ENCODE results near the gene LRP1. TPM values are rescaled to one million over a fixed set of nuclear protein-coding genes. Genes with fewer than 3 reads are reported as not detected.

LRP1 gene
- total RNA-seq, 2 donors from 2014 or later, result 1.3 to 5.9 TPM

GRCh38 chr12:57198329-57198728 lies 70.0 kb downstream of the LRP1 start:
- Mint-ChIP-seq H3K9me3 (no peaks in the 10 kb centered on the region), H3K27ac (no peak overlapping the region), H3K36me3 (no peaks in the 10 kb centered on the region)
- ATAC-seq (no peak), DNase-seq (ENCODE audit: low spot score in 2 of 2) (no peak)

DNA sequence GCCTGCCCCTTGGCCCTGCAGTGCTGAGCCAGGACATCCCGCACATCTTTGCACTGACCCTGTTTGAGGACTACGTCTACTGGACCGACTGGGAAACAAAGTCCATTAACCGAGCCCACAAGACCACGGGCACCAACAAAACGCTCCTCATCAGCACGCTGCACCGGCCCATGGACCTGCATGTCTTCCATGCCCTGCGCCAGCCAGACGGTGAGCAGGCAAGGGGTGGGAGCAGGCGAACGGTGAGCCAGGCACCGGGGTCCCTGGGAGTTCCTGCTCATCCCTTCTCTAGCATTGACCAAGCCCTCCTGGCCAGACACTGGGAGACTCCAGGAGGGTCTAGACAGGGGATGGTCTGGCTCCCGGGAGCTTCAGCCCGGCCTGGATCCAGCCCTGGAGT lies 70.9 kb downstream of the LRP1 start:
- Mint-ChIP-seq H3K27ac (no peak overlapping the region), H3K36me3 (no peaks in the 10 kb centered on the region), H3K9me3 (no peaks in the 10 kb centered on the region)
- DNase-seq (ENCODE audit: low spot score in 2 of 2) (no peak), ATAC-seq (no peak)

DNA sequence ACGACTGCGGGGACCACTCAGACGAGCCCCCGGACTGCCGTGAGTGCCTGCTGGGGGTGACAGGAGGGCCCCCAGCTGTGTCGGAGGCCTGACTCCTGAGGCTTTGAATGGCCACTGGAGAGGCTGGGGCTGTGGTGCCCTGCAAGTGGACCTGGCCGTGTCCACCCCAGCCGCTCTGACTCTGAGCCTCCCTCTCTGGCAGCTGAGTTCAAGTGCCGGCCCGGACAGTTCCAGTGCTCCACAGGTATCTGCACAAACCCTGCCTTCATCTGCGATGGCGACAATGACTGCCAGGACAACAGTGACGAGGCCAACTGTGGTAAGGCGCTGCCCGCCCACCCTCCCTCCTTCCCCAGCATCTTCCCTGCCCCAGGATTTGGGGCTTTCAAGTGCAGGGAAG lies 72.2 kb downstream of the LRP1 start:
- ATAC-seq (no peak), DNase-seq (ENCODE audit: low spot score in 2 of 2) (no peak)
- Mint-ChIP-seq H3K27ac (no peak overlapping the region), H3K9me3 (no peaks in the 10 kb centered on the region), H3K36me3 (no peaks in the 10 kb centered on the region)

DNA sequence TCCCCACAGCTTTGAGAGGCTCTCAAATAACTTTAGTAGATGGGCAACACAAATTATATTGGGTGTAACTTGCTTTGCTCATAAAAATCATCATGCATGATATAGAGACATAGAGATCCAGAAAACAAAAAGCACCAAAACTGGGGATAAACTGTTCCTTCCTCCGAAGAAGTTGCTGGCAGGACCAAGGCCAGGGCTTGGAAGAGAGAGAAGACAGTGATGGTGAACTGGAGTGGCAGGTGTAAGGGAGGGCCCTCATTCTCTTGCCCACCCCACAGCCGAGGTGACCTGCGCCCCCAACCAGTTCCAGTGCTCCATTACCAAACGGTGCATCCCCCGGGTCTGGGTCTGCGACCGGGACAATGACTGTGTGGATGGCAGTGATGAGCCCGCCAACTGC lies 72.9 kb downstream of the LRP1 start:
- DNase-seq (ENCODE audit: low spot score in 2 of 2), result no peak
- no peaks in the 10 kb centered on the region for H3K36me3 Mint-ChIP-seq
- ATAC-seq, result no peak
- no peak overlapping the region for H3K27ac Mint-ChIP-seq
- no peaks in the 10 kb centered on the region for H3K9me3 Mint-ChIP-seq

- Mint-ChIP-seq H3K36me3 (no peaks in the 10 kb centered on the region), H3K27ac (no peak overlapping the region), H3K9me3 (no peaks in the 10 kb centered on the region)
- DNase-seq (ENCODE audit: low spot score in 2 of 2) (no peak), ATAC-seq (no peak)
These were observed 73.3 kb downstream of the LRP1 start for GRCh38 chr12:57201631-57202030.

GRCh38 chr12:57202321-57202720 lies 74.0 kb downstream of the LRP1 start:
- no peak overlapping the region for H3K27ac Mint-ChIP-seq
- no peak for DNase-seq (ENCODE audit: low spot score in 2 of 2)
- ATAC-seq, result no peak
- no peaks in the 10 kb centered on the region for H3K9me3 Mint-ChIP-seq
- H3K36me3 Mint-ChIP-seq, result no peaks in the 10 kb centered on the region

GRCh38 chr12:57203201-57203600 lies 74.9 kb downstream of the LRP1 start:
- H3K27ac Mint-ChIP-seq, result no peak overlapping the region
- no peak for DNase-seq (ENCODE audit: low spot score in 2 of 2)
- no peaks in the 10 kb centered on the region for H3K36me3 Mint-ChIP-seq
- ATAC-seq, result no peak
- H3K9me3 Mint-ChIP-seq, result no peaks in the 10 kb centered on the region

- H3K9me3 Mint-ChIP-seq, result no peaks in the 10 kb centered on the region
- no peak for DNase-seq (ENCODE audit: low spot score in 2 of 2)
These were observed 75.5 kb downstream of the LRP1 start for GRCh38 chr12:57203791-57204190.

DNA sequence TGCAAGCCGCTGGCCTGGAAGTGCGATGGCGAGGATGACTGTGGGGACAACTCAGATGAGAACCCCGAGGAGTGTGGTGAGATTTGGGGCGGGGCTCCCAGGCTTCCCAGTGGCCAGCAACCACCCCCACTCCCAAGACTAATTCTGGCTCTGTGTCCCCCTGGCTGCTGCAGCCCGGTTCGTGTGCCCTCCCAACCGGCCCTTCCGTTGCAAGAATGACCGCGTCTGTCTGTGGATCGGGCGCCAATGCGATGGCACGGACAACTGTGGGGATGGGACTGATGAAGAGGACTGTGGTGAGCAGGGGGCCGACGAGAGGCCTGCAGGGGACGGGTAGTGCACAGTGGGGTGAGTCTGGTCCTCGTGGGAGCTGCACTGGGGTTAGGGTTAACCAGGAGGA lies 76.2 kb downstream of the LRP1 start:
- Mint-ChIP-seq H3K9me3 (no peaks in the 10 kb centered on the region), H3K36me3 (no peaks in the 10 kb centered on the region), H3K27ac (no peak overlapping the region)
- no peak for DNase-seq (ENCODE audit: low spot score in 2 of 2)
- no peak for ATAC-seq

More at GRCh38 chr12:57203791-57204190, 75.5 kb downstream of the LRP1 start:
- Mint-ChIP-seq H3K27ac (no peak overlapping the region), H3K36me3 (no peaks in the 10 kb centered on the region)
- no peak for ATAC-seq

DNA sequence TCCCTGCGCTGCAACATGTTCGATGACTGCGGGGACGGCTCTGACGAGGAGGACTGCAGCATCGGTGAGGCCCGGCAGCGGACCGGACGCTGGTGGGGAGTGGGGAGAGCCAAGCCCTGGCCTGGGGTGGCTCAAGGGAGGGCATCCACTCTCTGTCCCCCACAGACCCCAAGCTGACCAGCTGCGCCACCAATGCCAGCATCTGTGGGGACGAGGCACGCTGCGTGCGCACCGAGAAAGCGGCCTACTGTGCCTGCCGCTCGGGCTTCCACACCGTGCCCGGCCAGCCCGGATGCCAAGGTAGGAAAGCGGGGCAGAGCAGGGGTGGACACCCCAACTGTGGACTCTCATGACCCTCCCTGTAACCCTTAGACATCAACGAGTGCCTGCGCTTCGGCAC lies 76.9 kb downstream of the LRP1 start:
- no peaks in the 10 kb centered on the region for H3K9me3 Mint-ChIP-seq
- H3K36me3 Mint-ChIP-seq, result no peaks in the 10 kb centered on the region
- H3K27ac Mint-ChIP-seq, result no peak overlapping the region
- DNase-seq (ENCODE audit: low spot score in 2 of 2) (no peak), ATAC-seq (no peak)

GRCh38 chr12:57205931-57206330 lies 77.6 kb downstream of the LRP1 start:
- H3K27ac Mint-ChIP-seq, result no peak overlapping the region
- ATAC-seq, result no peak
- no peaks in the 10 kb centered on the region for H3K9me3 Mint-ChIP-seq

GRCh38 chr12:57207731-57208630 lies 79.7 kb downstream of the LRP1 start:
- H3K36me3 Mint-ChIP-seq, result no peaks in the 10 kb centered on the region
- H3K9me3 Mint-ChIP-seq, result no peaks in the 10 kb centered on the region
- no peak overlapping the region for H3K27ac Mint-ChIP-seq
- ATAC-seq (no peak), DNase-seq (ENCODE audit: low spot score in 2 of 2) (no peak)

More at GRCh38 chr12:57205931-57206330, 77.6 kb downstream of the LRP1 start:
- DNase-seq (ENCODE audit: low spot score in 2 of 2), result no peak
- no peaks in the 10 kb centered on the region for H3K36me3 Mint-ChIP-seq

GRCh38 chr12:57208631-57209282 lies 80.5 kb downstream of the LRP1 start:
- no peak for ATAC-seq
- H3K9me3 Mint-ChIP-seq, result no peaks in the 10 kb centered on the region
- no peaks in the 10 kb centered on the region for H3K36me3 Mint-ChIP-seq
- no peak overlapping the region for H3K27ac Mint-ChIP-seq
- DNase-seq (ENCODE audit: low spot score in 2 of 2), result no peak

DNA sequence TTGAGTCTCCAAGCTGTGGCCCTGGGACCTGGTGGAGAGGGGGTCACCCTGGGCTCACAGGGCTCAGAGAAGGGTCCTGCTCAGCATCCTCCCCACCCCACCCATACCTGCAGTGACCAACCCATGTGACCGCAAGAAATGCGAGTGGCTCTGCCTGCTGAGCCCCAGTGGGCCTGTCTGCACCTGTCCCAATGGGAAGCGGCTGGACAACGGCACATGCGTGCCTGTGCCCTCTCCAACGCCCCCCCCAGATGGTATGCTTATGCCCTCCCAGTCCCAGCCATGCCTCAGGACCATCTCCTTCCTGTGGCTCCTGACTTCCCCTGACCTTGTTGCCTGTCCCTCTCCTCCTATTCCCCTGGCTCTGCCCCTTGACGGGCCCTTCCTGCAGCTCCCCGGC lies 81.6 kb downstream of the LRP1 start:
- no peaks in the 10 kb centered on the region for H3K36me3 Mint-ChIP-seq
- DNase-seq (ENCODE audit: low spot score in 2 of 2), result no peak
- no peaks in the 10 kb centered on the region for H3K9me3 Mint-ChIP-seq
- H3K27ac Mint-ChIP-seq, result peak overlapping the region in 1 of 2 donors; percentile 68
- ATAC-seq, result no peak

- no peak for ATAC-seq
- DNase-seq (ENCODE audit: low spot score in 2 of 2), result no peak
- Mint-ChIP-seq H3K36me3 (no peaks in the 10 kb centered on the region), H3K9me3 (no peaks in the 10 kb centered on the region), H3K27ac (no peak overlapping the region)
These were observed 82.2 kb downstream of the LRP1 start for GRCh38 chr12:57210461-57210860.

DNA sequence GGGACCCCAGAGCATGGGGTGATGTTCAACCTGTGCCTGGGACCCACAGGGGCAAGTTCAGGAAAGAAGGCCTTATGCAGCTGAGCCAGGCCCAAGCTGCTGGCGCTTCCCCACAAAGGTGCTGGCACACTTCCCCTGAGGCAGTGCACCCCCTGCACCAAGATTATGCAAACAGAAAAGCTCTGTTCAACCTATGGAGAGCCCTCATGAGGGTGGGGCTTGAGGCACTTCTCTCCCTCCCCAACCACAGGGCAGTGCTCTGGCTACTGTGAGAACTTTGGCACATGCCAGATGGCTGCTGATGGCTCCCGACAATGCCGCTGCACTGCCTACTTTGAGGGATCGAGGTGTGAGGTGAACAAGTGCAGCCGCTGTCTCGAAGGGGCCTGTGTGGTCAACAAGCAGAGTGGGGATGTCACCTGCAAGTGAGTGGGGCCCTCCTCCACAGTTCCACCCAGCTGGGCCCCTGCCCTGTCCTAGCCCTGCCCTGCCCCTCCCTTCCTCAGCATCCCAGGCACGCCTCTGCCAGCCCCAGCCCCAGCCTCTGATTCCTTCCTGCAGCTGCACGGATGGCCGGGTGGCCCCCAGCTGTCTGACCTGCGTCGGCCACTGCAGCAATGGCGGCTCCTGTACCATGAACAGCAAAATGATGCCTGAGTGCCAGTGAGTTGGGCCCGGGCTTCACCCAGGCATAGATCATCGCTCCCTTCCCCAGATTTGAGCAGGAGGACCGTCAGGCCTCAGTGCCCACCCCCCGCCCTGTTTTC lies 82.8 kb downstream of the LRP1 start:
- Mint-ChIP-seq H3K9me3 (no peaks in the 10 kb centered on the region), H3K27ac (no peak overlapping the region), H3K36me3 (no peaks in the 10 kb centered on the region)
- DNase-seq (ENCODE audit: low spot score in 2 of 2), result no peak
- no peak for ATAC-seq
